NCI-H510A treated with DMSO at 0.1 percent for 48 hours (cell line): ENCODE results near the gene PAK4.

Experiments
- DNase-seq: peaks from one replicate; lab custom pipeline; 2025; lab: John Stamatoyannopoulos, UW

PAK4 gene

DNA sequence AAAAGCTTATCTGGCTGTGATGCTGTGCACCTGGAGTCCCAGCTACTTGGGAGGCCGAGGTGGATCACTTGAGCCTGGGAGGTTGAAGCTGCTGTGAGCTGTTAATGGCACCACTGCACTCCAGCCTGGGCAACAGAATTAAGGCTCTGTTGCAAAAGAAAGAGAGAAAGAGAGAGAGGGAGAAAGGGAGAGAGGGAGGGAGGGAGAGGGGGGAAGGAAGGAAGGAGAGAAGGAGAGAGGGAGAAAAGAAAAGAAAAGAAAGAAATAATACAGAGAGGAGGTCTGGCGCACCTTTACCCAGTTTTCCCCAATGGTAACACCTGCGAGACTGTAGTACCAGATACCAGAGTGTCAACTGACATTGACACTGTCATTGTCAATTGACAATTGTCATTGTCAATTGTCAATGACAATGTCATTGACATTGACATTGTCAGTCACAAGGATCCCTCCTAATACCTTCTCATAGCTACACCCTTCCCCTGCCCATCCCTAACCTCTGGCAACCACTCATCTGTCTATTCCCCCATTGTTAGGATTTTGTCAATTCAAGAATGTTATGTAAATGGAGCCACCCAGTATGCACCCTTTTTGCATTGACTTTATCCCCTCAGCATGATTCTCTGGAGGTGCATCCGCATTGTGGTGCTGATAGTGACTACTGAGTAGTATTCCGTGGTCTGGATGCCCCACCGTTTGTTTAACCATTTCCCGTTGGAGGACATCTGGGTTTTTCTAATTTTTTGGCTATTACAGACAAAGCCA is 21.3 kb downstream of the PAK4 start:
- no peak for DNase-seq

DNA sequence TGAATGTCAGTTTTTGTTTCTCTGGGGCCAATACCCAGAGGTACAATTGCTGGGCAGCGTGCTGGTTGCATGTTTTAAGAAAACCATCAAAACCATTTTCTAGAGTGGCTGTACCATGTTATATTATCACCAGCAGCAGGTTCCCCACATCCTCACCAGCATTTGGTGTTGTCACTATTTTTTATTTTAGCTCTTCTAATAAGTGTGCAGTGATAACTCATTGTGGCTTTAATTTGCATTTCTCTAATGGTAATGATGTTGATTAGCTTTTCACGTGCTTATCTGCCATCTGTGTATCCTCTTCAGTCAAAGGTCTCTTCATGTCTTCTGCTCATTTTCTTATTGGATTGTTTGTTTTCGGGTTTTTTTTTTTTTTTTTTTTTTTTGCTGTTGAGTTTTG is 21.9 kb downstream of the PAK4 start:
- no peak for DNase-seq

DNA sequence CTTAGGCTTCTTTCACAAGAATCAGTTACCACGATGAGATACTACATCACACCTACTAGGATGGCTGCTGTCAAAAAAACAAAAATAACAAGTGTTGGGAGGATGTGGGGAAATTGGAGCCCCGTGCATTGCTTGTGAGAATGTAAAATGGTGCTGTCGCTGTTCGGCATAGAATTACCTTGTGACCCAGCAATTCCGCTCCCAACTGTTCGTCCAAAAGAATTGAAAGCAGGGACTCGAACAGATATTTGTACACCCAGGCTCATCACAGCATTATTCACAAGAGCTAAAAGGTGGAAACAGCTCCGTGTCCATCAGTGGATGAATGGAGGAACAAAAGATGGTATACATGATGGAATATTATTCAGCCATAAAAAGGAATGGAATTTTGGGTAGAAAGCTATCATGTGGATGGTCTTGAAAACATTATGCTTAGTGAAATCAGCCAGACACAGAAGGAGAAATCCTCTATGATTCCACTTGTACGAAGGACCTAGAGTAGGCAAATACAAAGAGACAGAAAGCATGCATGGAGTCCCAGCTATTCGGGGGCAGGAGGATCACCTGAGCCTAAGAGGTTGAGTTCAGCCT is 23.4 kb downstream of the PAK4 start:
- DNase-seq, result no peak

DNA sequence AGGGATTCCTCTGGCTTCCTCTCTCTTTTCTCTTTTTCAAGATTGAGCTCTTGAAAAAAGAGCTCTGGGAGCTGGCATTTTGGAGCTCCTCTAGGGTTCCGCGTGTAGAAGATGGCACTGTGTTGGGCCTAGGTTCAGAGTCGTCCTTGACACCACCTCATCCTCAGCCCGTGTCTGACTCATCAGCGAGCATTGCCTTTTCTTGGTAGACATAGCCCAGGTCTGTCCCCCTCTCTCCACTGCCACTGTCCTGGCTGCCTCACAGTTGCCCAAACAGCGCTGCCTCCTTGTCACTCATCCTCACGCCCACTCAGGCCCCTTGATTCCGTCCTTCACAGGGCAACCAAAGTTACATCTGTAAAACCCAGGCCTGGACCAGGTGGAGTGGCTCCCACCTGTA is 24.6 kb downstream of the PAK4 start:
- no peak for DNase-seq

DNA sequence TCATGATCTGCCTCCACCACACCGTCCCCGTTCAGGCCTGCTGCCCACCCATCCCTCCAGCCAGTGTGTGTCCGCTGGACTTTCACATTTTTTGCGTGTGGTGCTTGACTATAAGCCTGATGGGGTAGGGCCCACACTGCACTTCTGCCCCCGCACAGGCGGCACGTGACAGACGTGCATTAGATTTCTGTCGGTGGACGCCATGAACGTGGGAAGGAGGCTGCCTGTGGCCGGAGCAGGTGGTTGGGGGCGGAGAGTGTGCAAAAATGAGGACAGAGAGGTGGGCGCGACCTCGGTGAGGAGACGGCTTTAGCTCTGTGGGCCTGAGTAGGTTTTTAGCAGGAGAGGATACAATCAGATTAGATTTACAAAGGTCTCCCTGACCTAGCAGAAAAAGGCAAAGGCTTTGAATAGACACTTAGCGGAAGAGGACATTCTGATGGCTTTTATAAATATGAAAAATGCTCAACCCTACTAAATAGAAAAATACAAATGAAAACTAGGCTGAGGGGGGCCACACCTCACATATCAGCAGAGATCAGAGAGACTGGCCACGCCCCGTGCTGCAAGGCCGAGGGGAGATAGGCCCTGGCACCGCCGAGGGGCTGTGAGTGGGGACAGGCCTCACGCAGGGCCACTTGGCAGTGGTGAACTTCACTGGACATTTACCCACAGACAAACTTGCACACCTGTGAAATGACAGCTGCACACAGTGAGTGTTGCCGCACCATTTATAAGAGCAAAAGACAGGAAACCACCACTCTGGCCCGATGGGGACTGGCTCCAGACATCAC is 25.4 kb downstream of the PAK4 start:
- DNase-seq, result no peak

DNA sequence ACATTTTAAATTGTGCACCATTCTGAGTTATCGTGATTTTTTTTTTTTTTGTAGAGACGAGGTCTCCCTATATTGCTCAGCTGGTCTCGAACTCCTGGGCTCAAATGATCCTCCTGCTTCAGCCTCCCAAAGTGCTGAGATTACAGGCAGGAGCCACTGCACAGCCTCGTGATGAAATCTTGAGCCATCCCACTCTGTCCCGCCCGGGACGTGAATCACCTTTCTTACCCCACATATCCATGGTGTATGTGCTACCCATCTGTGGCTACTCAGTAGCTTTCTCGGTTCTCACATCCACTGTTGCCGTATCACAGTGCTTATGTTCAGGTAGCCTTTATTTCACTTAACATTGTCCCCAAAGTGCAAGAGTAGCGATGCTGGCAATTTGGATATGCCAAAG is 26.5 kb downstream of the PAK4 start:
- no peak for DNase-seq

DNA sequence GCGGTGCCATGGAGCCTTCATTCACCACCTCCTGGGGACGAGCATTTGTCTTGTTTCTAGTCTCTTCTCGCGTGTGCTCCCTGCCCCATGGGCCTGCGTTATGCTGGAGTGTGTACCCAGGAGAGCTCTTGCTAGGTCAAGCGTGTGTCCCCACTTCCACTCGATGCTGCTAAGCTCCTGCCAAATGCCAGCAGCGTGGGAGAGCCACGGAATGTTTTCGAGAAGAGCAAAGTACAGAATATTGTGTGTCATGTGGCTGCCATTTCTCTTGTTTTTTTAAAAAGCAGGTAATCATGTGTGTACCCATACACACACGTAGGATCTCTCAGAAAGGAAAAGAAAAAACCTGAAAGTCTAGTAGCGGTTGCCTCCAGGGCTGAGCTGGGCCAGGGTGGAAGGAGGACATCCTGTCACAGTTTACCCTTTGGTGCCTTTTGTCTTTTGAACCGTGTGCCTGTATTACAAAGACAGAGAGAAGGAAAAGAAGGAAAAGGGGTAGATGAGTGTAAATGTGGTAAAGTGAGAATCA is 28.6 kb downstream of the PAK4 start:
- no peak for DNase-seq

DNA sequence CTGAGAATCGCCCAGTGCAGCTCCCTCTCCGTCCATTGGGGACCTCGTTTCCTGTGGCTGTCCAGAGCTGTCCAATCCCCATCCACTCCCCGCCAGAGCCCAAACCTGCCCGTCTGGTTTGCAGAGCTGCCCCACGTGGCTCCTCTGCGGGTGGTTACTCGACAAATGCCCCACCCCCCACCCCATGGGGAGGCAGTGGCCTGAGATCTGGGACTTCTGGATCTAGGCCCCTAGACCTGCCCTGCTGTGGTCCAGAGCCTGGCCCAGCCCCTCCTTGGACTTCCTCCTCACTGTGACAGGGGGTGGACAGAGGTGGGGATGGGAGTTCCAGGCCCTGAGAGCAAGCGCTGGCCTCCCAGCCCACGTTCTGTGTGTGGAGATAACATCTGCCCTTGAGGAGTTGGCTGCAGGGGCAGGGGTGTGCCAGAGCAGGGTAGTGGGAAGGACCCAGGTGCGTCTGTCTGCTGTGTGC is 29.1 kb downstream of the PAK4 start:
- no peak for DNase-seq

DNA sequence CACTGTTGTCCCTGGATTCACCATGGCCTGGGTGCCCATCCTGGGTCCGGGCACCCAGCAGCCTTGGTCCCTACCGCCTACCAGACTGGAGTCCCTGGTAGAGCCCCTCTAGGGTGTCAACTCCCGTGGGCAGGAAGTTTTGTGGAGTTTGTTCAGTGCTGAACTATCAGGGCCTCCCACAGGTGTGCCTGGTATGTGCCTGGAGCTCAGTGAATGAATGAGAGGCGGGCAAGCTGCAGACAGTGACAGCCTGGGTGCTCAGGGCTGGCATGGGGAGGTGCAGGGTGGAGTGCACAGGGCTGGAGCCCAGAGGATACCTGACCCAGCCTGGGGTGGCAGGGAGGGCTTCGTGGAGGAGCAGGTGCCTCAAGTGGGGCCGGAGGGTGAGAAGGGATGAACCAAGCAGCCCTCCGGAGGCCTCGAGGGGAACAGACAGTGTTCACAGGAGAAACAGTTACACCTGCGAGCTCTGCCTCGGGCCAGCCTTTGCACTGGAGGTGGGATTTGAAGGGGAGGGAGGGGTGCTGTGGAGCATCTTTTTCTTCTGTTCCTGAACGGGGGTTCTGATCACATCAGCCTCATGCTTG is 29.6 kb downstream of the PAK4 start:
- DNase-seq, result no peak

DNA sequence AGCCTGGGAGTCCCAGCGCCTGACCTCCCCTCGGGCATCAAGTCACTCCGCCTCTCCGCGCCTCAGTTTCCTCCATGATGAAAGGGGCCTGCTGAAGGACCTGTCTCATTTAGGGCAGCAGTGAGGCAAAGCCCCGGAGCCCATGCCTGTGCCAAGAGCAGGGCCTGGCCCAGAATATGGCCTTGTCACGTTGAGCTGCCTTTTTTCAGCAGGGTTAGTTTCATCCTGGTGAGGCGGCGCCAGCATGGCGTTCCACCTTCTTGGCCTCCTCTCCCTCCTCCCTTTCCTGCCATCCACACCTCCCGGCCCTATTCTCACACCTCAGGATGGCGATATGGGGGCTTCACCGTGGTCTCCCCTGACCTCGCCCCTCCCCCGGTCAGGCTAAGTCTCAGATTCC is 30.2 kb downstream of the PAK4 start:
- DNase-seq, result no peak

DNA sequence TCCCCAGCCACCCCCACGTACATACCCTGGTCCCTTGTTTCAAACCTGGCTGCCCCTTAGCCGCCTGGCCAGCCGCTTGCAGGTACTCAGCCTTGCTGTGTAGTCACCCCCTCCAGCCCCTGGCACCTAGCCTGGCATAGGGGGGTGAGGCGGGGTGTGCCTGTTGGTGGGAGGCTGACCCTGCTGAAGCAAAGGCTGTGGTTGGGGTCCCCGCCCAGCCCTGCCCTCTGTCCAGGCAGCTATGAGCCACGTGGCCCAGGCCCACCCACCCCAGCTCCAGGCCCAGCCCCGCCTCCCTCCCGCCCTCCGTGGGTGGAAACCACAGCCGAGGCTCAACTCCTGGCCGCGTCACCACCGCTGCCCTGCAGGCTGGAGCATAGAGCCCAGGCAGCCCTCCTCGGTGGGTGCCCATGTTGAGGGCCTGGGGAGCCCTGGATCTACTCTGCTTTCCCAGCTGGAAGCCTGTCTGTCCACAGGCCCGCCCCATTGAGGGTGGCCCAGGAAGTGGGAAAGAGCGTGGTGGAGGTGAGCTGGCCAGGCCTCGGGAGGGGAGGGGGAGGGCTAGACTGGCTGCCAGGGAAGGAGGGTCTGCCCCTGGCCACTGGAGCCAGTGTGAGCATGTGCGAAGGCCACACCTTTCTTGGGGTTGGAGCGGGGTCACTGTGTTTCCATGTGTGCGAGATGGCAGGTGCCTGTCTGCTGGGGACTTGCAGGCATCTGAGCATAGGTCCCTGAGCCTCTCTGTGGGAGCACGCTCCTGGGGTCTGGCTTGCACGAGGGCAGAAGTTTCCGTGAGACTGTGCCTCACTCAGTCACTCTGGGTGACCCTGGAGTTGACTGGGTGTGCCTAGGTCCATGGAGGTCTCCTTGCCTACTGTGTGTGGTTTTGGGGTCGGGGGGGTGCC is 31.0 kb downstream of the PAK4 start:
- no peak for DNase-seq

DNA sequence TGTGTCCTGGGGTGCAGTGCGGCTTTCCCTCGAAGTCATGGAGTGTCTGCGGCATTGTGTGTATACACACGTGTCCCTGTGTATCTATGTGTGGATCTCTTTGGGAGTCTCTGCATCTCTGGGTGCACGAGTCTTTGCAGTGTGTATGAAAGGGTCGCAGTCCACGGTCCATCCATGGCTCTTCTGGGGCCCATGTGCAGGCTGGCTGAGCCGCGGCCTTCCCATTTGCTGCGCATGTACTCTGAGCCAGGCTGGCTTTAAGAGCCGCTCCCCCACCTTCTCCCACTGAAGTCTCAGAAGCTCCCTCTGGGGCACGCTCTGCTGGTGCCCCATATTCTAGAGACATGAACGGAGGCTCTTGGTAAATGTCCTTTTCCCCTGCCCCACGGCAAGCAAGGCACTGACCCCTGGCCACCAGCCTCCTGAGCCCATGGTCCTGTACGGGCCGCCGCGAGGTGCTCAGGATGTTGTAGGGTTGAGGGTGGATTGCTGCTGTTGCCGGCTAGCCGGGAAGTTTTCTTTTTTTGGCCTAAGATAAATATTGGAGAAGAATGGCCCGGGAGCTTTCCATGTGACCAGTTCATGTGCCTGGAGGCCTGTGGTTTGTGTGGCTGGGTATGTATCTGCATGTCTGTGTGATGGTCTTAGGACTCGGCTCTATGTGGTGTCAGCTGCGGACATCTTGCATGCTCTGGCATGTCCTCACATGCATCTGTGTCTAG is 31.9 kb downstream of the PAK4 start:
- no peak for DNase-seq

DNA sequence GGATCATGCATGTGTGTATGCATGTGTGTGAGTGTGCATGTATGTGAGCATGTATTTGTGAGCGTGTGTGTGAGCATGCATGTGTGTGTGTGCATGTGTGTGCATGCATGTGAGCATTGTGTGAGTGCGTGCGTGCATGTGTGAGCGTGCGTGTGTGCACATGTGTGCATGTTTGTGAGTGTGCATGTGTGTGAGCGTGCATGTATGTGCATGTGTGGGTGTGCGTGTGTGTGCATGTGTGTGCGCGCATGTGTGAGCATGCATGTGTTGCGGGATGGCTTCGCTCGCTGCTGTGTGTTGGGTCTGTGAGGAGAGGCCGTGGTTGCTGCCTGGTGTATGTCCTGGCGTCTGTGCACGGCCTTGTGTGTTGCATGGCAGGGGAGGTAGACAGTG is 32.4 kb downstream of the PAK4 start:
- no peak for DNase-seq

DNA sequence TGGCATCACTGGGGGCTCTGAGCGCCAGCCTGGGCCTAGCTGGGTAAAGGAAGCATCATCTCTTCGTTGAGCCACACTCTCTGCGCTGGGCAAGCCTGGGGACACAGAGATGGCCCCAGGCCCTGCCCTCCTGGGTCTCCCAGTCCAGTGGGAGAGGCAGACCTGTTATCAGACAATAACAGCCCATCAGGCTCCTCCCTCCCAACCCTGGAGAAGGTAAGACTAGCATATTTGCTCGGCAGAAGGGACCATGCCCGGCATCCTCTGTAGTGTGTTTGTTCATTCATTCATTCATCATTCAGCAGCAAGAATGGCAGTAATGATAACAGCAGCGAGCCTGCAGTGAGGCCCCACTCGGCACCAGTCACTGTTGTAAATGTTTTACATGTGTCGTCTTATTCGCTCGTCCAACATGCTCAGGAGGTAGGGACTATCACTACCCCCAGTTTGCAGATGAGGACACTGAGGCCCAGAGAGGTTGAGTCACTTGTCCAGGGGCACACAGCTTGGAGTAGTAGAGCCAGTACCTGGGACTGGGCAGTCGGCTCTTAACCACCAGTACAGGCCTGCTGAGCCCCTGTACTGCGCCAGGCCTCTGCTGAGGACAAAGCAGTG is 33.2 kb downstream of the PAK4 start:
- DNase-seq, result no peak

DNA sequence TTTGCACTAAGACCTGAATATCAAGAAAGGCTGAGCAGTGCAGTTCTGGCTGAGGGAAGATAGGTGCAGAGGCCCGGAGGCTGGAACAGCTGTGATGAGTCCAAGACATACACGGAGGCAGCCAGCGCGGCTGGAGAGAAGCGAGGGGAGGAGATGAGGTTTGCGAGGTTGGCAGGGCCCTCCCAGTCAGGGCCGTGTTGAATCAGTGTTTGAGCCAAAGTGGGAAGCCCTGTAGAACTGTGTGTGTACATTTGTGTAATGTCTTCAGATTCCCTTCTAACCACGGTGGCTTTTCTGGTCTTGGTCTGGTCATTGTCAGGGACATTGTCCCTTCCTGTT is 34.9 kb downstream of the PAK4 start:
- no peak for DNase-seq

DNA sequence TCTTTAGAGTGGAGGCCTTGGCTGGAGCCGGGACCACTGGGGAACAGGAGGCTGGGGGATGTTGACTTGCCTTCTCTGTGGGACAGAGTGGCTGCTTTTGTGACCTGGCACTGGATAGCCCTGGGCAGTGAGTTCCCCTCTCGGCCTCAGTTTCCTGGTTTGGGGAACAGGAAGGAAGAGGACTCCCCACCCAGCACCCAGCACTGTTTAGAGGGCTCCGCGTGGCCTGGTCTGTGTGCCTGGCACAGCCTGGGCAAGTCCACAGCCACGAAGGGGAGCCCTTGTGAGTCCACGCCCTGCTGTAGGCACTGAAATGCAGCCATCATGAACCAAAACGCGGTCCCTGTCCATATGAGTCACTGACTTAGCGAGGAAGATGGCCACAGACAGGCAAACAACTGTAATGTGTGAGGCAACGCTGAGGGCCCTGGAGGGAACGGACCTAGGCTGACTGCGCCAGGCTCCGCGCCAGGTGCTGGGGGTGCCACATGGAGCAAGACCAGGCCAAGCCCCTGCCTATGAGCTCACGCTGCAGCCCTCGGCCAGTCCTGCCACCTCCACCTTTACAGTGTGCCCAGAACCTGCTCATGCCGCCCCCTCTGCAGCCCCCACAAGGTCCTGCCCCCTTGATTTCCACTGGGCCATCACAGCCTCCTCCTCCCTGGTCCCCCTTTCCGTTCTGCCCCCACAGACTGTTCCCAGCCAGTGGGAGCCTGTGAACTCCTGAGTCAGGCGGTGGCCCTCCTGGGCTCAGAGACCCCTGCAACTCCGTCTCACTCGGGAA is 35.5 kb downstream of the PAK4 start:
- no peak for DNase-seq

DNA sequence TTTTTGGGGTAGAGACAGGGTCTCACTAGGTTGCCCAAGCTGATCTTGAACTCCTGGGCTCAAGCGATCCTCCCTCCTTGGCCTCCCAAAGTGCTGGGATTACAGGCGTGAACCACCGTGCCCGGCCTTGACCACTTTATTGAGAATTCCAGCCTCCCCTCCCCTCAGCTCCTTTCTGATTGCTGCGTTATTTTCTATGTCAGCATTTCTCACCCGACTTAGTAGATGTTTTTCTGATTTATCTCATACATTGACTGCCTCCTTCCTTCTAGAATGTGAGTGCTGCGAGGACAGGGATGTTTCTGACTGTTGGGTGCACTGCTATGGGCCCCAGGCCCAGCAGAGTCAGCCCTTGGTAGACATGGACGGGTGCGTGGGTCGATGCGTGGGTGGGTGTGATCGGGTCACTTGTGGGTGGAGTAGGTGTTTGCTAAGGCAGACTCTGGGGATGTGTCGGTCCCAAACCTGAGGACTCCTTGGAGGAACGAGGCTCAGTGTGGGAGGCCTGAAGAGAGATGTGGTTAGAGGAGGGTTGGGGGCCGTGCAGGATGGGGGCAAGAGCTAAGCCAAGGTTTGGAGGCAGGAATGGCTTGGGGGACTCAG is 37.0 kb downstream of the PAK4 start:
- no peak for DNase-seq

DNA sequence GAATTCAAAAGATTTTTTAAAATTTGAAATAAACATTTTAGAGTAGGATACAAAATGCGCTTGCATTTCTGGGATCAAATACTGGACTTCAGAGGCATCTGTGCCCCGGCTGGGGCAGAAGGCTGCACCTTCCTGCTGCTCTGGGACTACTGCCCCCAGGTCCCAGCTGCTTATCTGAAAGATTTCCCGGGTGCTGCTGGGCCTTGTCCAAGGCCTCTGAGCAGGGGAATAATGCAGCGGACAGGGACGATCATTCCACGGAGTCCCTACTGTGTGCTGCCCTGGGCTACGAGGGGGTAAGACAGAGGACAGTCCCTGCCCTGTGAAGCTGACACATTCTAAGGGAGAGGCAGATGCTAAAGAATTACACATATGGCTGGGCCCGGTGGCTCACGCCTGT is 38.0 kb downstream of the PAK4 start:
- DNase-seq, result no peak

DNA sequence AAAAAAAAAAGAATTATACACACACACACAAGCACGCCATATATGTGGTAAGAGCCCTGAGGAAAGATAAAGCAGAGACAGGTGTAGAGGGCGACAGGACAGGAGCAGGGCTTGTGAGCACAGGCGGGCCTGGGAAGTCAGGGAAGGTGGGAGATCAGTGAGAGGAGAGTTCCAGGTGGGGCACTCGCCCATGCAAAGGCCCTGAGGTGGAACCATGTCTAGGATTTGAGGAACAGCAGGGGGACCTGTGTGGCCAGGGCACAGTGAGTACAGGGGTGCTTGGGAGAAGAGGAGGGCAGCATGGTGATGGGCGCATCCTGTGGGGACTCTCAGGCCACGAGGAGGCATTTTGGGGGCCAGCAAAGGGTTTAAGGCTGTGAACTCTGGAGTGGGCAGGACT is 38.7 kb downstream of the PAK4 start:
- no peak for DNase-seq
